Fibroblast of peridontal ligament (primary cell): Measurements from ENCODE around the gene CSNK1G3.
"Not testable (repeated sequence)": the region's sequence is repeated elsewhere in the genome, so short reads cannot be mapped to it uniquely, and the experiment has no call there.

ENCODE experiments used
- DNase-seq: peaks from one replicate; pipeline ENCODE4 v3.0.0-alpha.2; 2010; ENCODE audit errors: extremely low read depth

Gene CSNK1G3

GRCh38 chr5:123559434-123559775 is 47.4 kb downstream of the CSNK1G3 start:
- peak; percentile 36 for DNase-seq

DNA sequence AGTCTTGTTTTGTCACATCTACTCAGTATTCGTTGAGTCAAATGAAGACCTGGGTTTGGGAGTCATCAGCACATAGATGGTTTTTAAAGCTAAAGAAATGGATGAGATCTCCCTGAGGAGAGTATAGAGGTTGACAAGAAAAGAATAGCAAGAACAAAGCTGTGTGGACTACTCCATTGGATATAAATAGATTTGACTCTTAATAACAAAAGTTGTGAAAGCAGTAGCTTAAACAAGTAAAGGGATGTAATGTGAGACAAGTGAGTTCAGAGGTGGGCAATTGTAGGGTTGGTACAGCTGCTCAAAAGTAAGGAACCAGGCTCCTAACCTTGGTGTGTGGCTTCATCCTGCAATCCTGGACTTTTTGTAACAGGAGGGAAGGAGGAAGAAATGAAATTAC is 49.3 kb downstream of the CSNK1G3 start:
- DNase-seq: peak; percentile 2

- no peak for DNase-seq
Measured at GRCh38 chr5:123571927-123572326, 60.0 kb downstream of the CSNK1G3 start.

GRCh38 chr5:123578390-123578789 is 66.4 kb downstream of the CSNK1G3 start:
- DNase-seq: no peak

- DNase-seq: no peak
Measured at GRCh38 chr5:123579410-123579809, 67.4 kb downstream of the CSNK1G3 start.

- no peak for DNase-seq
Measured at GRCh38 chr5:123582550-123583285, 70.7 kb downstream of the CSNK1G3 start.

DNA sequence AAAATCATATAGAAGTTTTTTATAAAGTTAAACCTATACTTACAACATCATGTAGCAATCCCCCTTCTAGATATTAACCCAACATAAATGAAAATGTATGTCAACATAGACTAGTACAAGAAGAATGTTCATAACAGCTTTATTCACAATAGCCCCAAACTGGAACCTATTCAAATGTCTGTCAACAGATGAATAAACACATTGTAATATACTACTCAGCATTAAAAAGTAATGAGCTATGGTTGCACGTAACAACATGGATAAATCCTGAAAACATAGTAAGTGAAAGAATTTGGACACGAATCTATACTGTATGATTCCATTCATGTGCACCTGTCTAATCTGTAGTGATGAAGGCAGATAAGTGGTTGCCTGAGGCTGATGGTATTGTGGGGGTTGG is 73.9 kb downstream of the CSNK1G3 start:
- DNase-seq: no peak

- no peak for DNase-seq
Measured at GRCh38 chr5:123594434-123594833, 82.5 kb downstream of the CSNK1G3 start.

DNA sequence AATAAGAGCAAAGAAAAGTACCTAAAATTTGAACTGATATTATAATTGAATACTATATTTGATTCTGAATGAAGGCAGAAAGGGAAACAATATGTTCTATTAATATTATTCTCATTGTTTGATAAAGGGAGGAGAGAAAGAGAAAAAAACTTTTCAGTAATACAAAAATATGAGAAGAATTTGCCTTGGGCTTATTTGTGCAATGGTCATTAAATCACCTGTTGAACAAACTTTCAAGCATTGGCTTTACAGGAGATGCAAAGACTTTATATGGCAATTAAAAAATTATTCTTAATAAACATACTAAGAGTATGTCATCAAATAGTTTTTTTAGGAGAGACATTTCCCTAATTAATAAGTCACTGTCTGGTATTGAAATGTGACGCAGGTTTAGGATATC is 85.0 kb downstream of the CSNK1G3 start:
- DNase-seq: no peak

DNA sequence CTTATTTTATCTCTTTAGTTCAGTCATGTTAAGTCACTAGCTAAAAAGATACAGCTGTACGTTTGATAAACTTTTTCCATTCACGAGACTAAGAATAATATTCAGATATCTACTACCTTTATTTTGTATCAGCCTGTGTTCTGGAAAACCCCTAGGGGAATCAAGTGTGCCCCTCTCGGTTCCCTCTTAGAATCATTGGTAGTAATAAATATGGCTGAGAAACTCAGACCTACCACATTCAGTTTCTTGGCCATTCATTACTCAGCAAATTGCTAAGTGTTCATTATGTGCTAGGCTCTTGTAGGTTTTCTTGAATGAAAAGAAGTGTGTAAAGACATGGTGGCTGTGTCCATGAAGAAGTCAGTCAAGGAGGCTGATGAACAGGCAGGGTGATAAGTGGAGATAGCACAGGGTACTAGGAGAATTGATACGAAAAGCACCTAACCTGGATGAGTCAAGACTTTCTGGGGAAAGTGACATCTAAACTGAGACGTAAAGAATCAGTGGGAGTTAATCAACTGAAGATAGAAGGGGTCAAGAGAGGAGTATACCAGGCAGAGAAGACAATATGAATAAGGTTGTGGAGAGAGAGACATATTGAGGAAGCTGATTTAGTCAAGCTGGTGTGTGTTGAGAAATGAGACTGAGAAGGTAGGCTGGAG is 86.2 kb downstream of the CSNK1G3 start:
- DNase-seq: no peak

- DNase-seq: peak; percentile 30
Measured at GRCh38 chr5:123599171-123599570, 87.2 kb downstream of the CSNK1G3 start.

DNA sequence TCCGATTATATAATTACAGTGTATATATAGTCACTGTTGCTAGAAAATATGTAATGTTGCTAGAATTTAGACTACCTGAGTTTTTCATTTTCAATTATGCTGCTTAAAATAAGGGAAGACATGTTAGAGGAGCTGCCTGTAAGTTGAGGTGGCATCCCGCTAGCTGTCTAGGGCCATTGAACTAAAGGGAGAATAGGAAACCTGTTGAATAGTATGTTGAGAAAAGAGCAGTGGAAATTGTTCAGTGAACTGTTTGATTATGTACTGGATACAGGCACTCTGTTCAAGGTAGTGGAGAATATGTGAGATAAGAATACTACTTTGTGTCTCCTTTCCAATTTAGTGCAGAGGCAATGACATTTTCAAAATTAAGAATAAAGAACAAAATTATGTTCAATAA is 89.6 kb downstream of the CSNK1G3 start:
- DNase-seq: no peak

- DNase-seq: no peak
Measured at GRCh38 chr5:123605822-123606221, 93.8 kb downstream of the CSNK1G3 start.

DNA sequence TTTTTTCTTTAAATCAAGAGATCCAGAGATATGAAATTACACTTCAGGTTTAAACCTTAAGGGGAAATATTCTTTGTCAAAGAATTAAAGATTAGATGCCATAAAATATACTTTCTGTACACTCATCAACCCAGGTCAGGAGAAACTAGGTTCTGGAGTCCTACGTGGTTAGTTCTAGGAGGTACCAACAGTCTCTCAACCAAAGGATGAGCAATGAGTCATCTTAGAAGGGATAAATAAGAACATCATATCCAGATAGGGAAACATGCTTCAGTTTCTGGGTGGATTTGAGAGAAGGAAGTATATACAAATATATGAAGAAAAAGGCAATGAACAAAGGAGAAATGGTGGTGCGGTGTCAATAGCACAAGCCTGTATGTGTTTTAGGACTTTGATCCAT is 98.2 kb downstream of the CSNK1G3 start:
- DNase-seq: peak; percentile 10

DNA sequence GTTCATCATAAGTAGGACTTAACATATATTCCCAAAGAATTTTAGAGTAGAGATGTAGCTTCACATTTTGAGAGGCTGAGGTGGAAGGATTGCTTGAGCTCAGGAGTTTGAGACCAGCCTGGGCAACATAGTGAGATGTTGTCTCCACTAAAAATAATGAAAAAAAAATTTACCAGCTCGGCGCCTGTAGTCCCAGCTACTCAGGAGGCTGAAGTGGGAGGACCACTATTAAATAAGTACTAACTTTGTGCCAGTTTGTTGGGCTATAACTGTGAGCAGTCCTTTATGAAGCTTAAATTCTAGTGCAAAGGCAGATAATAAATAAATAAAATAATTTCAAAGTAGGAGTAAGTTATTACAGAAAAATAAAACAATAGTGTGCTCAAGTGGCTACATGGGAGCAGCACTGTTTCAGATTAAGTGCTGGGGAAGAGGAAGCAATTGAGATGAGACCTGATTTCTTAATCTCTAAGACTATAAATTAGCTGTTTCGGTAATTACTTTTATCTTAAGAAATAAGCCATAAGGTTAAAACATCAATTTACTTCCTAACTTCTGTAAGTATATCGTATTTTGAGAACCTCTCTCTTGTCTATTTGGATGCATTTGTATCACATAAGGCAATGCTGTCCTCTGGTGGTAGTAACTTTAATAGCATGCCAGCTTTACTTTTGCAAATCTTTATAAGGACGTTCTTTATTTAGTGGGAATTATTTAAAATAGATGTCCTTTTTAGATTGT is 98.9 kb downstream of the CSNK1G3 start:
- DNase-seq: peak; percentile 91

GRCh38 chr5:123611406-123611709 is 99.4 kb downstream of the CSNK1G3 start:
- no peak for DNase-seq

DNA sequence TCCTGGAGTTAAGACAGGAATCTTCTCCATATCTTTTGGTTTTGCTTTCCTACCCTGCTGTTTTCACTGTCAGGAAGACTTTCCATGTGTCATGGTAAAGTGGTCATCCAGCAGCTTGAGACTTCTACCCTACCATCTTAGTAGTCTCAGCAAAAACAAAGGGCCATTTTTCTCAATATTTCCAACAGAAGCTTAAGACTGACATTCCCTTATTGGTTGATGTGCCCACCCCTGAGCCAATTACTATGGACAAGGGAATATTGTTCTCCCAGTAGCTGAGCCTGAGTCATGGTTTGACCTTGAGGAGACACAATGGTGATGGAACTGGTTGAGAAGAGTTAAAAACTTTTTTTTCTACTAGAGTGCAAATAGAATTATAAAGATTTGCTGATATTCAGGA is 105.6 kb downstream of the CSNK1G3 start:
- no peak for DNase-seq

DNA sequence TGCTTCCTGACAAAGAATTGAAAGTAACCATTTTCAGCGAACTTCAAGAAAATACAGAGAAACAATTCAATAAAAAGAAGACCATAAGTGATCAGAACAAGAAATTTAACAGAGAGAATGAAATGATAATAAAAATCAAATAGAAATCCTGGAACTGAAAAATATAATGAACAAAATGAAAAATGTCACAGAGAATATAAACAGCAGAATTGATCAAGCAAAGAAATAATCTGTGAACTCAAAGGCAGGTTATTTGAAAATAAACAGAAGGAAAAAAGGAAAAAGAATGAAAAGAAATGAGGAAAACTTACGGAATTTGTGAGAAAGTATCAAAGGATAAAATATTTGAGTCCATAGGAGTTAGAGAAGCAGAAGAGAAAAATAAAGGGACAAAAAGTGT is 114.1 kb downstream of the CSNK1G3 start:
- no peak for DNase-seq

DNA sequence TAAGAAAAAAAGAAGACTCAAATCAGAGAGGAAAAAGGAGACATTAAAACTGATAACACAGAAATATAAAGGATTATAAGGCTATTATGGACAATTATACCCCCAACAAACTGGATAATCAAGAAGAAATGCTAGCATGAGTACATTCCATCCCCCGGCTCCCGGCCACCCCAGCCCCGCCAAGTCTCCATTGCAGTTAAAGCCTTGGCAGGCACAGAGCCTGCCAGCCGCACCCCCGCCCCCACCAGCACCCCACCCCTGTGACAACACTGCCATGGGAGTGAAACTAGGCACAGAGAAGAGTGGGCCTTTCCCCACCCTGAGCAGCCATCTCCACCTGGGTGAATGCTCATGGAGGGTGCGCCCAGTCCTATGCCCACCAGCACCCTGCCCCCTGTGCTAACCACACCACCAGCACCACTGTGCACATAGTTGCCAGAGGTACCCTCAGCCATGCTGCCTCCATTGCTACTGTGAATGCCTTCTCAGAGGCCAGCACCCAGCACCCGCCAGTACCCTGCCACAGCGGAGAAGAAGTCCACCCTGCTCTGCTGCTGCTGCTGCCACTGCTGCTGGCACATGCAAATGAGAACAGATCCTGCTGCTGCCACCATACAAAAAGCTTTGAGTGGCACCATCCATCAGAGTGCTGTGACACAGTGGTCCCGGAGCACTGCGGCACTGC is 117.0 kb downstream of the CSNK1G3 start:
- DNase-seq: no peak

DNA sequence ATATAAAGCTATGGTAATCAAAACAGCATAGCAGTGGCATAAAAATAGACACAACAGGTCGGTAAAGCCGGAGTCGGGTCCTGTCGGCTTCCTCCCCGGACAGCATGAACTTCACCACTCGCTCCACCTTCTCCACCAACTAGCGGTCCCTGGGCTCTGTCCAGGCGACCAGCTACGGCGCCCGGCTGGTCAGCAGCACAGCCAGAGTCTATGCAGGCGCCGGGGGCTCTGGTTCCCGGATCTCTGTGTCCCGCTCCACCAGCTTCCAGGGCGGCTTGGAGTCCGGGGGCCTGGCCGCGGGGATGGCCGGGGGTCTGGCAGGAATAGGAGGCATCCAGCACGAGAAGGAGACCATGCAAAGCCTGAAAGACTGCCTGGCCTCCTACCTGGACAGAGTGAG is 124.0 kb downstream of the CSNK1G3 start:
- no peak for DNase-seq

- DNase-seq: not testable (repeated sequence)
Measured at GRCh38 chr5:123637028-123637427, 125.1 kb downstream of the CSNK1G3 start.

DNA sequence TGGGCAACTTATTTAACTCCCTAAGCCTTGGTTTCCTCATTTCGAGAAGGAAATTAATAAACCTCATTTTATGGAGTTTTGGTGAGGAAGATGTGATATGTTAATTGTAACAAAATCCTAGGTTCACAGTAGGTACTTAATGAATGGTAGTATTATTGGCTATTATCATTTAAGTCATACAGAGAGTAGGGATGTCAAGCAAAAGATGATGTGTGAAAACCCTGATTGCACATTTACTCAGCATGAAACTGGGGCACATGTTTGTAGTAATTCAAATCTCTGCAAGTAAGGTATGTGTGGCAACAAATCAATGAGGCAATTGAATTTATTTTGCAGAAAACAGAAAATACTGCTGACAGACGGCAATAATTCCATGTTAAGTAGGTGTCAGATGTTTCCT is 127.3 kb downstream of the CSNK1G3 start:
- no peak for DNase-seq
